Nephron progenitor cell (in vitro differentiated cells): ENCODE results near the gene ABHD12.

Source experiments
- DNase-seq: peaks from one replicate; pipeline ENCODE4 v3.0.0; 2021
- H3K27ac Mint-ChIP-seq: 2 replicates; pipeline ENCODE4 v1.8.0; 2021; ENCODE audit warnings: mild to moderate bottlenecking, moderate library complexity, mixed read lengths
- H3K27me3 Mint-ChIP-seq: 2 replicates; pipeline ENCODE4 v1.8.0; 2021; ENCODE audit warnings: mild to moderate bottlenecking, low read depth, mixed read lengths; ENCODE audit not compliant: poor library complexity
- H3K36me3 Mint-ChIP-seq: 2 replicates; pipeline ENCODE4 v1.8.0; 2021; ENCODE audit warnings: low read depth, mixed read lengths
- H3K4me1 Mint-ChIP-seq: 2 replicates; pipeline ENCODE4 v1.8.0; 2021; ENCODE audit warnings: mixed read lengths
- H3K4me3 Mint-ChIP-seq: 2 replicates; pipeline ENCODE4 v1.8.0; 2021; ENCODE audit warnings: mild to moderate bottlenecking, moderate library complexity, mixed read lengths
- H3K9me3 Mint-ChIP-seq: 2 replicates; pipeline ENCODE4 v1.8.0; 2021; ENCODE audit warnings: mild to moderate bottlenecking, moderate library complexity, mixed read lengths
- TF ChIP-seq, protein P1 (sequence below): fragments of 200-600 bp; sonication (generic); IDR thresholded peaks from 2 replicates; pipeline ENCODE4 v1.5.0; 2021; ENCODE audit warnings: antibody characterized with exemption

ABHD12 gene

GRCh38 chr20:25364879-25365699, 25.5 kb downstream of the ABHD12 start:
- TF ChIP-seq, protein P1, sequence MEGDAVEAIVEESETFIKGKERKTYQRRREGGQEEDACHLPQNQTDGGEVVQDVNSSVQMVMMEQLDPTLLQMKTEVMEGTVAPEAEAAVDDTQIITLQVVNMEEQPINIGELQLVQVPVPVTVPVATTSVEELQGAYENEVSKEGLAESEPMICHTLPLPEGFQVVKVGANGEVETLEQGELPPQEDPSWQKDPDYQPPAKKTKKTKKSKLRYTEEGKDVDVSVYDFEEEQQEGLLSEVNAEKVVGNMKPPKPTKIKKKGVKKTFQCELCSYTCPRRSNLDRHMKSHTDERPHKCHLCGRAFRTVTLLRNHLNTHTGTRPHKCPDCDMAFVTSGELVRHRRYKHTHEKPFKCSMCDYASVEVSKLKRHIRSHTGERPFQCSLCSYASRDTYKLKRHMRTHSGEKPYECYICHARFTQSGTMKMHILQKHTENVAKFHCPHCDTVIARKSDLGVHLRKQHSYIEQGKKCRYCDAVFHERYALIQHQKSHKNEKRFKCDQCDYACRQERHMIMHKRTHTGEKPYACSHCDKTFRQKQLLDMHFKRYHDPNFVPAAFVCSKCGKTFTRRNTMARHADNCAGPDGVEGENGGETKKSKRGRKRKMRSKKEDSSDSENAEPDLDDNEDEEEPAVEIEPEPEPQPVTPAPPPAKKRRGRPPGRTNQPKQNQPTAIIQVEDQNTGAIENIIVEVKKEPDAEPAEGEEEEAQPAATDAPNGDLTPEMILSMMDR: no peak
- H3K36me3 Mint-ChIP-seq: peaks cover 79% of the 10 kb centered on the region
- H3K9me3 Mint-ChIP-seq: peaks cover 67% of the 10 kb centered on the region
- H3K4me1 Mint-ChIP-seq: no peaks in the 10 kb centered on the region
- no peak overlapping the region for H3K27ac Mint-ChIP-seq
- DNase-seq: no peak
- H3K4me3 Mint-ChIP-seq: no peak overlapping the region
- H3K27me3 Mint-ChIP-seq: no peaks in the 10 kb centered on the region

DNA sequence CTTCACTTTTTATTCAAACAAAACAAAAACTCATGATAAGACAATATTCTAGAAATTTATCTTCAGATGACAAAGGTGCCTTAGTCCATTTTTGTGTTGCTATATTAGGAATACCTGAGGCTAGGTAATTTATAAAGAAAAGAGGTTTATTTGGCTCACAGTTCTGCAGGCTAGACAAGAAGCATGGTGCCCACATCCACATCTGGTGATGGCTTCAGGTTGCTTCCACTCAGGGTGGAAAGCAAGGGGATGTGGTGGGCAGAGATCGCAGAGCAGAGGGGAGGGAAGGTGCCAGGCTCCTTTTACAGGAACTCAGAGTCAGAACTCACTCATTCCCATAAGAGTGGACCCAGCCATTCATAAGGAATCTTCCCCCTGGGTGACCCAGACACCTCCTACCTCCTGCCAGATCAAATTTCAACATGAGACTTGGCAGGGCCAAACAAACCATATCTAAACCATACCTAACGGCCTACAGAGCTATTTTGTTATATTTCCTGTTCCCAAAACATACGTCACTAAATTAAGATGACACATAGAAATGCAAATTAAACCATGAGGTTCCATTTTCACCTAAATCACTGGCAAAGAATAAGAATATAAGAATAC, 26.4 kb downstream of the ABHD12 start:
- peaks cover 66% of the 10 kb centered on the region for H3K9me3 Mint-ChIP-seq
- H3K4me3 Mint-ChIP-seq: no peak overlapping the region
- DNase-seq: no peak
- H3K27ac Mint-ChIP-seq: no peak overlapping the region
- H3K36me3 Mint-ChIP-seq: peaks cover 75% of the 10 kb centered on the region
- H3K4me1 Mint-ChIP-seq: no peaks in the 10 kb centered on the region
- TF ChIP-seq, protein P1: no peak
- H3K27me3 Mint-ChIP-seq: no peaks in the 10 kb centered on the region

- Mint-ChIP-seq H3K9me3 (peaks cover 37% of the 10 kb centered on the region), H3K4me3 (no peak overlapping the region)
Measured at GRCh38 chr20:25361287-25361683, 29.4 kb downstream of the ABHD12 start.

GRCh38 chr20:25360631-25361286, 29.9 kb downstream of the ABHD12 start:
- TF ChIP-seq, protein P1: no peak
- Mint-ChIP-seq H3K27me3 (no peaks in the 10 kb centered on the region), H3K36me3 (peaks cover 45% of the 10 kb centered on the region), H3K4me1 (peaks cover 27% of the 10 kb centered on the region), H3K9me3 (peaks cover 37% of the 10 kb centered on the region), H3K27ac (no peak overlapping the region), H3K4me3 (no peak overlapping the region)
- DNase-seq: no peak

More at GRCh38 chr20:25361287-25361683, 29.4 kb downstream of the ABHD12 start:
- no peak for DNase-seq
- TF ChIP-seq, protein P1: no peak
- Mint-ChIP-seq H3K36me3 (peaks cover 45% of the 10 kb centered on the region), H3K27ac (no peak overlapping the region), H3K4me1 (peaks cover 22% of the 10 kb centered on the region), H3K27me3 (no peaks in the 10 kb centered on the region)

- H3K27me3 Mint-ChIP-seq: no peaks in the 10 kb centered on the region
- peaks cover 11% of the 10 kb centered on the region for H3K36me3 Mint-ChIP-seq
- H3K4me3 Mint-ChIP-seq: no peak overlapping the region
- H3K4me1 Mint-ChIP-seq: peaks cover 49% of the 10 kb centered on the region
- H3K9me3 Mint-ChIP-seq: peaks cover 10% of the 10 kb centered on the region
- DNase-seq: no peak
- peak overlapping the region; percentile 72 for H3K27ac Mint-ChIP-seq
- TF ChIP-seq, protein P1: no peak
Measured at GRCh38 chr20:25356271-25356933, 34.2 kb downstream of the ABHD12 start.
